Measurements from ENCODE around the gene ITPR2. TPM values are rescaled to one million over a fixed set of nuclear protein-coding genes. Genes with fewer than 3 reads are reported as not detected.

Gene ITPR2
- total RNA-seq, 1 donor, result 19.2 TPM

DNA sequence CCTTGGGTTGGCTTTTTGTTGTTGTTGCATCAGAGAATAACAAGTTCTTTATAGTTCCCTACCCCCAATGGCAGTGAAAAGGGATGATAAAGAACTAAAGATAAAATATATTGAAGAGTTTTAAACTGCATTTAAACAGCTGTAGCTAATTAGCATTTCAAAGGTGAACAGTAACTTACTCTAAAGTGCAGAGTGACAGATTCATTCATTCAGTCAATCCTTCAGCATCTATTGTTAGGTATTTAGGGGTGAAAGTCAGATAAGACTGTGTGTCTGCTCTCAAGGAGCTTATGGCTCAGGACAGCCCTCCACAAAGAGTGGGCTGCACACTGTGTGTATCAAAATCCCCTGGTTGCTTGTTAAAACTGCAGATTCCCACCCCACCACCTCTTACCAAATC lies 491.5 kb downstream of the ITPR2 start:
- no peaks in the 10 kb centered on the region for H3K9me3 ChIP-seq (ENCODE audit: low read depth, low read length)
- DNase-seq (ENCODE audit: insufficient read length, low spot score, missing footprints), result no peak
- no peaks in the 10 kb centered on the region for H4K20me1 ChIP-seq (ENCODE audit: insufficient read depth, low read length)
- H3K4me3 ChIP-seq (ENCODE audit: insufficient read depth, low read length), result no peak overlapping the region
- no peak overlapping the region for H2AFZ ChIP-seq (ENCODE audit: low read length)
- TF ChIP-seq, protein P1, sequence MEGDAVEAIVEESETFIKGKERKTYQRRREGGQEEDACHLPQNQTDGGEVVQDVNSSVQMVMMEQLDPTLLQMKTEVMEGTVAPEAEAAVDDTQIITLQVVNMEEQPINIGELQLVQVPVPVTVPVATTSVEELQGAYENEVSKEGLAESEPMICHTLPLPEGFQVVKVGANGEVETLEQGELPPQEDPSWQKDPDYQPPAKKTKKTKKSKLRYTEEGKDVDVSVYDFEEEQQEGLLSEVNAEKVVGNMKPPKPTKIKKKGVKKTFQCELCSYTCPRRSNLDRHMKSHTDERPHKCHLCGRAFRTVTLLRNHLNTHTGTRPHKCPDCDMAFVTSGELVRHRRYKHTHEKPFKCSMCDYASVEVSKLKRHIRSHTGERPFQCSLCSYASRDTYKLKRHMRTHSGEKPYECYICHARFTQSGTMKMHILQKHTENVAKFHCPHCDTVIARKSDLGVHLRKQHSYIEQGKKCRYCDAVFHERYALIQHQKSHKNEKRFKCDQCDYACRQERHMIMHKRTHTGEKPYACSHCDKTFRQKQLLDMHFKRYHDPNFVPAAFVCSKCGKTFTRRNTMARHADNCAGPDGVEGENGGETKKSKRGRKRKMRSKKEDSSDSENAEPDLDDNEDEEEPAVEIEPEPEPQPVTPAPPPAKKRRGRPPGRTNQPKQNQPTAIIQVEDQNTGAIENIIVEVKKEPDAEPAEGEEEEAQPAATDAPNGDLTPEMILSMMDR (IDR thresholded peaks at IDR 0.05; ENCODE audit: extremely low read depth, low read depth, low read length), result no peak
- H3K79me2 ChIP-seq (ENCODE audit: insufficient read depth, low read length), result no peaks in the 10 kb centered on the region
- H3K27ac ChIP-seq (ENCODE audit: low read depth, low read length), result no peak overlapping the region
- no peaks in the 10 kb centered on the region for H3K27me3 ChIP-seq (ENCODE audit: insufficient read depth, low read length)
- no peak overlapping the region for H3K4me2 ChIP-seq (ENCODE audit: insufficient read depth, low read length)
- no peaks in the 10 kb centered on the region for H3K36me3 ChIP-seq (ENCODE audit: insufficient read depth, low read length)
- peaks cover 7% of the 10 kb centered on the region for H3K4me1 ChIP-seq (ENCODE audit: insufficient read depth, low read length)

DNA sequence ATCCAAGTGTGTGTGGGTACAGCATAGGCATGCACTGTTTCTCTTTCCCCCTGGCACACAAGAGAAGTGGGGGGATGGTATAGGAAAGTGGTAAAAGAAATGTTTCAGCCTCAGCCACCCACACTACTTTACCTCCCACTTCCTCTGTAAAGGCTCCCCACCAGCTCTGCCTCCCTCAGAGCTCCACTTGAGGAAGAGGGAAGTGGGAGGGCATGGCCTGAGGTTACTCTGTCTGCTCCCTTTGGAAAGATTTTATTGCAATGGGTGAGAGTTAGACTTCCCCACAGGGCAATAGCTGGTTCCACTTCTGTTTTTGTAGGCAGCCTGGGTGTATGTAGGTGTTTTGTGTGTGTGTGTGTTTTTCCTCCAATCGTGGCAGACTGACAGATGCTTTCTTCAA lies 492.3 kb downstream of the ITPR2 start:
- Histone ChIP-seq H3K4me2 (ENCODE audit: insufficient read depth, low read length) (no peak overlapping the region), H3K4me3 (ENCODE audit: insufficient read depth, low read length) (no peak overlapping the region), H3K4me1 (ENCODE audit: insufficient read depth, low read length) (peaks cover 7% of the 10 kb centered on the region), H3K27ac (ENCODE audit: low read depth, low read length) (no peak overlapping the region), H3K36me3 (ENCODE audit: insufficient read depth, low read length) (no peaks in the 10 kb centered on the region), H3K9me3 (ENCODE audit: low read depth, low read length) (no peaks in the 10 kb centered on the region), H3K27me3 (ENCODE audit: insufficient read depth, low read length) (no peaks in the 10 kb centered on the region), H4K20me1 (ENCODE audit: insufficient read depth, low read length) (no peaks in the 10 kb centered on the region), H3K79me2 (ENCODE audit: insufficient read depth, low read length) (no peaks in the 10 kb centered on the region), H2AFZ (ENCODE audit: low read length) (no peak overlapping the region)
- no peak for DNase-seq (ENCODE audit: insufficient read length, low spot score, missing footprints)
- TF ChIP-seq, protein P1 (IDR thresholded peaks at IDR 0.05; ENCODE audit: extremely low read depth, low read depth, low read length), result no peak

DNA sequence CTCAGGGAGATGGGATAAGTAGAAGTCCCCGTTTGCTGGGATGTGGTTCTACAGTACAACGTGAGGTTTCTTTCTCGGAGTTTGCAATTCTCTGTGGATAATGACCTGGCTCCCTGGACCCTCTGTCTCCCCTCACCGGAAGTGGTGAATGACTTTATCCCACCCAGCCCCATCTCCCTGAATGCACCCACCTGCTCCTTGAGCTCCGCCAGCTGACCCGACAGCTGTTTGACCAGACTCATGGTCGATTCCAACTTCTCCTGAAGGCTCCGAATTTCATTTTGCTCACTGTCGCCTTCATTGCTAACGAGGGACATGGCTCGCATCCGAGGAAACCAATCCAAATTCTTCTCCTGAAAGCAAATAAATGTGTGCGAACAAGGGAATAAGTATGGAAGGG lies 493.0 kb downstream of the ITPR2 start:
- no peak overlapping the region for H2AFZ ChIP-seq (ENCODE audit: low read length)
- TF ChIP-seq, protein P1 (IDR thresholded peaks at IDR 0.05; ENCODE audit: extremely low read depth, low read depth, low read length), result no peak
- H3K36me3 ChIP-seq (ENCODE audit: insufficient read depth, low read length), result no peaks in the 10 kb centered on the region
- H3K9me3 ChIP-seq (ENCODE audit: low read depth, low read length), result no peaks in the 10 kb centered on the region
- DNase-seq (ENCODE audit: insufficient read length, low spot score, missing footprints), result no peak
- peaks cover 7% of the 10 kb centered on the region for H3K4me1 ChIP-seq (ENCODE audit: insufficient read depth, low read length)
- H3K27ac ChIP-seq (ENCODE audit: low read depth, low read length), result no peak overlapping the region
- no peaks in the 10 kb centered on the region for H4K20me1 ChIP-seq (ENCODE audit: insufficient read depth, low read length)
- no peak overlapping the region for H3K4me2 ChIP-seq (ENCODE audit: insufficient read depth, low read length)
- no peak overlapping the region for H3K4me3 ChIP-seq (ENCODE audit: insufficient read depth, low read length)
- no peaks in the 10 kb centered on the region for H3K79me2 ChIP-seq (ENCODE audit: insufficient read depth, low read length)
- H3K27me3 ChIP-seq (ENCODE audit: insufficient read depth, low read length), result no peaks in the 10 kb centered on the region

DNA sequence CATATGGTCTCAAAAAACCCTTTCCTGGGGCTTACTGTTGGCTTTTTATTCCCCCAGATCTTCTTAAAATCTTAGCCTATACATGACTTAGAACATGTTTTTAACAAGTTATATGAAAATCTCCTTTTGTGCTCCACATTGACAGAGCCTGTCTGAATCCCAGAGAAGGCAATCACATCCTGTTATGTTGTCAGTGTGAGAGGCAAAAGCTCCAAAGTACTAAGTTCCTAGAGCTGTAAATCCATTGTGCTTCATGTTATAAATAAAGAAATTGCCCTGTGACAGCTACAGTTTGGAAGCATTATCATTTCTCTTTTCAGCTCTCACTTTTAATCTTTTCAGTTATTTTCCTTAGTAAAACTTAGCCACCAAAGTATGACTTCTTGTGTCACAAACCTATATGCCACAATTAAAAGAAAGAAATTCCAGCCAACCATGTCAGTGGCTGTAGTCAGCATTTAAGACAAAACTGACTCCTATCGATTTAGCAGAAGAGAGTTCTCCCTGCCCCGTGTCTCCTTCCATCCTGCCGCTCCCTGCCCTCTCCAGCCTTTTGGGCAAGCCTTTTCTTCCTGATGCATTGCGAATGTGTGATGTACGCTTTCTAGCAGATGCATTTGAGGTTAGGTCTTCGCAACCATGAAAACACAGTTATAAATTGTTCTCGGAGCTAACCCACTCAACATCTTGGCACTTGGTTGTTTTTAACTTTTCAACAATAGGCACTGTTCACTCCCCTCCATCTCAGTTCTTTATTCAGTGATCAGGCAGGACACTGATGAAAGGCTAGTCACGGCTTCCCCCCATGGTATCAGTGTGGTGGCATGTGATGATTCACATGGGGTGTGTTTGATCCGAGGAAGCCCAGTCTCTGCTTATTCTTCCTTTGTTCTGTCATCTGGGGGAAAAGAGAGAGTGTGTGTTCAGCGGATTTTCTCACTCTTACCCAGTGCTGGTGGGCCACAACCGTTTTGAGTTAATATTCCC lies 494.1 kb downstream of the ITPR2 start:
- DNase-seq (ENCODE audit: insufficient read length, low spot score, missing footprints), result peak; percentile 63
- Histone ChIP-seq H4K20me1 (ENCODE audit: insufficient read depth, low read length) (no peaks in the 10 kb centered on the region), H2AFZ (ENCODE audit: low read length) (peak overlapping the region; percentile 19), H3K4me1 (ENCODE audit: insufficient read depth, low read length) (peaks cover 7% of the 10 kb centered on the region), H3K36me3 (ENCODE audit: insufficient read depth, low read length) (no peaks in the 10 kb centered on the region), H3K27me3 (ENCODE audit: insufficient read depth, low read length) (no peaks in the 10 kb centered on the region), H3K4me3 (ENCODE audit: insufficient read depth, low read length) (no peak overlapping the region), H3K4me2 (ENCODE audit: insufficient read depth, low read length) (no peak overlapping the region), H3K79me2 (ENCODE audit: insufficient read depth, low read length) (no peaks in the 10 kb centered on the region), H3K27ac (ENCODE audit: low read depth, low read length) (no peak overlapping the region), H3K9me3 (ENCODE audit: low read depth, low read length) (no peaks in the 10 kb centered on the region)
- TF ChIP-seq, protein P1 (IDR thresholded peaks at IDR 0.05; ENCODE audit: extremely low read depth, low read depth, low read length), result no peak
